Keratinocyte (primary cell): ENCODE data around the gene FGGY. TPM values are rescaled to one million over a fixed set of nuclear protein-coding genes. Genes with fewer than 3 reads are reported as not detected.
"Not testable (repeated sequence)": the region's sequence is repeated elsewhere in the genome, so short reads cannot be mapped to it uniquely, and the experiment has no call there.

Experiments
- DNase-seq: peaks from one replicate; pipeline ENCODE4 v3.0.0-alpha.2; 2011; ENCODE audit warnings: low read depth, missing footprints, low spot score
- FAIRE-seq: peaks from 2 replicates; lab custom pipeline; 2011; peaks lifted over from hg19 to GRCh38; lab: Jason Lieb, UNC
- H2AFZ ChIP-seq: 2 replicates; pipeline ENCODE4 v1.6.0; 2012; ENCODE audit warnings: low read length, control low read depth, inconsistent platforms; ENCODE audit not compliant: control insufficient read depth
- H3K27ac ChIP-seq: 2 replicates; pipeline ENCODE4 v1.5.1; 2011; ENCODE audit warnings: low read length; ENCODE audit not compliant: control insufficient read depth, insufficient read depth
- H3K27me3 ChIP-seq: 3 replicates; pipeline ENCODE4 v1.6.0; 2011; ENCODE audit warnings: low read length; ENCODE audit not compliant: control insufficient read depth, insufficient read depth; ENCODE audit errors: extremely low read depth
- H3K36me3 ChIP-seq, 2 experiments: 2 replicates in 1 of 2; 3 replicates in 1 of 2; pipeline ENCODE4 v1.5.1; 2011; ENCODE audit warnings: low read length in 2 of 2, mild to moderate bottlenecking in 1 of 2; ENCODE audit not compliant: control insufficient read depth in 2 of 2, insufficient read depth in 2 of 2; ENCODE audit errors: extremely low read depth in 1 of 2
- H3K4me1 ChIP-seq: 3 replicates; pipeline ENCODE4 v1.5.1; 2011; ENCODE audit warnings: low read length; ENCODE audit not compliant: control insufficient read depth, insufficient read depth; ENCODE audit errors: extremely low read depth
- H3K4me2 ChIP-seq: 3 replicates; pipeline ENCODE4 v1.6.0; 2011; ENCODE audit warnings: low read depth, low read length; ENCODE audit not compliant: control insufficient read depth, insufficient read depth; ENCODE audit errors: extremely low read depth
- H3K4me3 ChIP-seq, 3 experiments: fragments of 200-600 bp in 1 of 3; sonication (generic) in 1 of 3; 2 replicates in 2 of 3; 3 replicates in 1 of 3; pipeline ENCODE4 v1.5.1; 2011 to 2016; ENCODE audit warnings: low read length in 3 of 3, mild to moderate bottlenecking in 3 of 3, control low read depth in 2 of 3, inconsistent platforms in 1 of 3, low read depth in 1 of 3, mixed read lengths in 1 of 3, mixed run types in 1 of 3, moderate library complexity in 1 of 3; ENCODE audit not compliant: control insufficient read depth in 2 of 3, insufficient read depth in 2 of 3; ENCODE audit errors: extremely low read depth in 1 of 3
- H3K79me2 ChIP-seq: 2 replicates; pipeline ENCODE4 v1.6.0; 2012; ENCODE audit warnings: low read length; ENCODE audit not compliant: control insufficient read depth, insufficient read depth
- H3K9ac ChIP-seq: 3 replicates; pipeline ENCODE4 v1.6.0; 2011; ENCODE audit warnings: low read length; ENCODE audit not compliant: control insufficient read depth, insufficient read depth; ENCODE audit errors: extremely low read depth
- H3K9me1 ChIP-seq: 3 replicates; pipeline ENCODE4 v1.6.0; 2011; ENCODE audit warnings: low read length; ENCODE audit not compliant: control insufficient read depth, insufficient read depth; ENCODE audit errors: extremely low read depth
- H3K9me3 ChIP-seq: 2 replicates; pipeline ENCODE4 v1.5.1; 2012; ENCODE audit warnings: low read depth, low read length; ENCODE audit not compliant: control insufficient read depth
- H4K20me1 ChIP-seq: 3 replicates; pipeline ENCODE4 v1.6.0; 2011; ENCODE audit warnings: low read length; ENCODE audit not compliant: control insufficient read depth, insufficient read depth; ENCODE audit errors: extremely low read depth
- dilution Hi-C: fragments of 300-500 bp; cut with MboI; formaldehyde crosslinking; loops from one replicate; pipeline ENCODE4 v1.7.0; 2020; ENCODE audit warnings: low sequenced_read_pairs; ENCODE audit not compliant: extremely low pct_ligation_motif_present
- polyA plus RNA-seq, 5 experiments: library from polyadenylated mRNA; depleted of rRNA in 3 of 5; stranded (reverse) in 3 of 5; stranded (forward) in 1 of 5; unstranded in 1 of 5; fragments of >200 nt; gene quantifications; 1 replicate in 1 of 5; 2 replicates in 3 of 5; 3 replicates in 1 of 5; pipeline versions ENCODE4 v1.2.1 to v1.2.3, GENCODE V29; 2011 to 2012; ENCODE audit warnings: missing spikeins in 2 of 5, low read depth in 1 of 5, low replicate concordance in 1 of 5
- TF ChIP-seq, protein P1 (sequence below), 3 experiments: IDR thresholded peaks in 1 of 3; conservative IDR thresholded peaks in 1 of 3; optimal IDR thresholded peaks in 1 of 3; 2 replicates in 2 of 3; 3 replicates in 1 of 3; pipeline versions ENCODE3 to v1.5.1; 2011; ENCODE audit warnings: low read length in 3 of 3, mild to moderate bottlenecking in 3 of 3, moderate library complexity in 2 of 3, control low read depth in 1 of 3, inconsistent platforms in 1 of 3; ENCODE audit not compliant: insufficient read depth in 2 of 3; ENCODE audit errors: extremely low read depth in 1 of 3

FGGY gene
- polyA plus RNA-seq, 1 donor (not counting 4 experiments of a cell fraction or from before 2014, with no cell fraction given): 16.6 TPM

DNA sequence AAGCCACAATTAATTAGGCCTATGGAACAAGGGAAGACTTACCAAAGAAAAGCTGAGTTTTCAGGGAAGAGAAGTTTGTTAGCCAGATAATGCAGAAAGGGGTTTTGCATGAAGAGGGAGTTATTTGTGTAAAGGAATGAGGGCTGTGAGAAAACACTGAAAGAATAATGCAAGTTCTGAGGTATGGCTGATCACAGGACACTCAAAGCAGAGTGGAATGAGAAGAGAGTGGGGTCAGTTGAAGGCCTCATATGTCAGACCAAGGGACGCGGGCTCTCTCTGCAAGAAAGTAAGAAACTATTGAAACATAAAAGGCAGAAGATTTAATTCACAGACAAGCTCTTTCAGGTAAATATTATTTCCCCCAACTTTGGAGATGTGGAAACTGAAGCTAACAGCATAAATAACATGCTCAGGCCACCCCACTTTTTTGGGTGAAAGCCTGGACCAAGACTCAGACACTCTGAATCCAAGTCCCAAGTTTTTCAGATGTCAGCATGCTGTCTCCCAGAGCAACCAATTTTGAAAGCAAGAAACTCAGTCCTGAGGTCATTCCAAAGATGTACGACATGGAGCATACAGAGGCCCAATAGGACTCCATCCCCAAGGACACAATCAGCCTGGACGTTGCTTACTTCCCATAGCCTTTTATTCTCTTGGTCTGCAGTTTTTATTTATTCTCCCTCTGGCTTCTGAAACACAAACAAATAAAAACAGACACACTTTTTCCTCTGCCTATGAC, 47.3 kb upstream of the FGGY start:
- Histone ChIP-seq H3K9me3 (peaks cover 2% of the 10 kb centered on the region), H3K27me3 (no peaks in the 10 kb centered on the region), H4K20me1 (no peaks in the 10 kb centered on the region), H3K9ac (no peak overlapping the region), H3K4me1 (no peaks in the 10 kb centered on the region), H2AFZ (no peak overlapping the region), H3K9me1 (no peaks in the 10 kb centered on the region), H3K36me3 (no peaks in the 10 kb centered on the region), H3K27ac (no peak overlapping the region), H3K79me2 (no peaks in the 10 kb centered on the region), H3K4me2 (no peak overlapping the region), H3K4me3 (no peak overlapping the region)
- DNase-seq: no peak
- dilution Hi-C loops: no loop called here
- FAIRE-seq: no peak
- TF ChIP-seq, protein P1, sequence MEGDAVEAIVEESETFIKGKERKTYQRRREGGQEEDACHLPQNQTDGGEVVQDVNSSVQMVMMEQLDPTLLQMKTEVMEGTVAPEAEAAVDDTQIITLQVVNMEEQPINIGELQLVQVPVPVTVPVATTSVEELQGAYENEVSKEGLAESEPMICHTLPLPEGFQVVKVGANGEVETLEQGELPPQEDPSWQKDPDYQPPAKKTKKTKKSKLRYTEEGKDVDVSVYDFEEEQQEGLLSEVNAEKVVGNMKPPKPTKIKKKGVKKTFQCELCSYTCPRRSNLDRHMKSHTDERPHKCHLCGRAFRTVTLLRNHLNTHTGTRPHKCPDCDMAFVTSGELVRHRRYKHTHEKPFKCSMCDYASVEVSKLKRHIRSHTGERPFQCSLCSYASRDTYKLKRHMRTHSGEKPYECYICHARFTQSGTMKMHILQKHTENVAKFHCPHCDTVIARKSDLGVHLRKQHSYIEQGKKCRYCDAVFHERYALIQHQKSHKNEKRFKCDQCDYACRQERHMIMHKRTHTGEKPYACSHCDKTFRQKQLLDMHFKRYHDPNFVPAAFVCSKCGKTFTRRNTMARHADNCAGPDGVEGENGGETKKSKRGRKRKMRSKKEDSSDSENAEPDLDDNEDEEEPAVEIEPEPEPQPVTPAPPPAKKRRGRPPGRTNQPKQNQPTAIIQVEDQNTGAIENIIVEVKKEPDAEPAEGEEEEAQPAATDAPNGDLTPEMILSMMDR (optimal IDR thresholded peaks at IDR 0.05 in 1 of 3, IDR thresholded peaks at IDR 0.05 in 1 of 3, conservative IDR thresholded peaks at IDR 0.05 in 1 of 3; ENCODE audit: extremely low read depth in 1 of 3, insufficient read depth in 2 of 3, low read length in 3 of 3): no peak

DNA sequence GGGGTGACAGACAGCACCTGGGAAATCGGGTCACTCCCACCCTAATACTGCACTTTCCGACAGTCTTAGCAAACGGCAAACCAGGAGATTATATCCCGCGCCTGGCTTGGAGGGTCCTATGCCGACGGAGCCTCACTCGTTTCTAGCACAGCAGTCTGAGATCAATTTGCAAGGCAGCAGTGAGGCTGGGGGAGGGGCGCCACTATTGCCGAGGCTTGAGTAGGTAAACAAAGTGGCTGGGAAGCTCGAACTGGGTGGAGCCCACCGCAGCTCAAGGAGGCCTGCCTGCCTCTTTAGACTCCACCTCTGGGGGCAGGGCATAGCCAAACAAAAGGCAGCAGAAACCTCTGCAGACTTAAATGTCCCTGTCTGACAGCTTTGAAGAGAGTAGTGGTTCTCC, 45.8 kb upstream of the FGGY start:
- H3K79me2 ChIP-seq, FAIRE-seq, H2AFZ ChIP-seq, H3K27ac ChIP-seq, DNase-seq, H3K4me2 ChIP-seq, H3K36me3 ChIP-seq, dilution Hi-C loops, H3K4me1 ChIP-seq, H3K9me1 ChIP-seq, H3K9ac ChIP-seq, H3K9me3 ChIP-seq, H4K20me1 ChIP-seq, H3K27me3 ChIP-seq, H3K4me3 ChIP-seq: not testable (repeated sequence)

DNA sequence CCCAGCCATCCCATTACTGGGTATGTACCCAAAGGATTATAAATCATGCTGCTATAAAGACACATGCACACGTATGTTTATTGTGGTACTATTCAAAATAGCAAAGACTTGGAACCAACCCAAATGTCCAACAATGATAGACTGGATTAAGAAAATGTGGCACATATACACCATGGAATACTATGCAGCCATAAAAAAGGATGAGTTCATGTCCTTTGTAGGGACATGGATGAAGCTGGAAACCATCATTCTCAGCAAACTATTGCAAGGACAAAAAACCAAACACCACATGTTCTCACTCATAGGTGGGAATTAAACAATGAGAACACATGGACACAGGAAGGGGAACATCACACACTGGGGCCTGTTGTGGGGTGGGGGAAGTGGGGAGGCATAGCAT, 40.5 kb upstream of the FGGY start:
- H3K4me2 ChIP-seq, DNase-seq, H3K36me3 ChIP-seq, FAIRE-seq, H3K9ac ChIP-seq, H3K9me1 ChIP-seq, H2AFZ ChIP-seq, dilution Hi-C loops, H3K4me1 ChIP-seq, H3K27me3 ChIP-seq, H3K27ac ChIP-seq, H3K4me3 ChIP-seq, H3K79me2 ChIP-seq, H3K9me3 ChIP-seq, H4K20me1 ChIP-seq: not testable (repeated sequence)
